Activated CD8-positive, alpha-beta memory T cell treated with anti-CD3 and anti-CD28 coated beads, Interleukin-2, amount 50 U/mL, for 24 hours (primary cell): ENCODE measurements around the gene FAM107A.

Source experiments
- DNase-seq: peaks from one replicate; pipeline ENCODE4 v3.0.0-alpha.2; 2020; ENCODE audit errors: extremely low read depth

The FAM107A gene

GRCh38 chr3:58518291-58518789, 58.9 kb downstream of the FAM107A start:
- DNase-seq: no peak

GRCh38 chr3:58514405-58514804, 62.8 kb downstream of the FAM107A start:
- DNase-seq: no peak
